SU-DHL-6 (cell line): ENCODE results near the gene SORCS2.

Source experiments
- CTCF ChIP-seq: fragments of 200-600 bp; sonication (generic); IDR thresholded peaks from one replicate; pipeline ENCODE4 v1.5.1; 2017; ENCODE audit warnings: antibody characterized with exemption, mild to moderate bottlenecking, low read length, moderate library complexity; ENCODE audit not compliant: insufficient read depth, poor library complexity, severe bottlenecking
- EZH2phosphoT487 ChIP-seq: fragments of 200-600 bp; sonication (generic), shearing (Covaris generic); conservative IDR thresholded peaks from 2 replicates; pipeline ENCODE4 v1.6.1; 2018; ENCODE audit warnings: mild to moderate bottlenecking, antibody characterized with exemption, low read length, moderate library complexity, mixed read lengths

DNA sequence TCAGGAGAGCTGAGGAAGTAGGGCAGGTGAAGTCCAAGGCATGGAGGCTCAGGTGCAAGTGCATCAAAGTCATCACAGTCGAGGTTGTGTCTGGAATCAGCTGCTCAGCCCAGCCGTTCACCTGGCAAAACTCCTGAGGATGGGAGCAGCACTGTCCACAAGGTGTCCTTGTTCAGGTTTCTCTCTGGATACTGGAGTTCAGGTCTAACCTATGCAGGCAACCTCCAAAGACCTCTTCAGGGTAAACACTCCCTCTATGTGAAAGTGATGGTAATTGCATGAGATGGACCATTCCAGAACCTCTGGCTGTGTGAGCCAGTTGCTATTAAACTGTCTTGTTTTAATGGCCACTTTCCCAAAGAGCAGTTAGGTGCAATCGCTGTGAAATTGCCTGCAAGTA, 362.6 kb downstream of the SORCS2 start:
- TF ChIP-seq CTCF: no peak
- TF ChIP-seq EZH2phosphoT487: no peak
